HepG2 (cell line): ENCODE measurements around the gene VRK1.

Experiments used
- CAMTA2 ChIP-seq: sonication (generic); formaldehyde crosslinking; IDR thresholded peaks from 2 replicates; pipeline ENCODE4 v1.4.0; 2020; ENCODE audit warnings: mild to moderate bottlenecking, missing genetic modification reagents, borderline replicate concordance
- CTCF ChIP-seq: sonication (generic); formaldehyde crosslinking; IDR thresholded peaks from 2 replicates; pipeline ENCODE4 v1.5.0; 2020; ENCODE audit warnings: mild to moderate bottlenecking, missing genetic modification reagents, moderate library complexity
- KDM3A ChIP-seq: IDR thresholded peaks from 2 replicates; pipeline ENCODE4 v1.6.1; 2018; ENCODE audit warnings: low read depth, missing compliant biosample characterization
- NFIC ChIP-seq: IDR thresholded peaks from 2 replicates; pipeline ENCODE4 v1.6.1; 2012; ENCODE audit warnings: mild to moderate bottlenecking, low read length, inconsistent platforms
- NR1H2 ChIP-seq: sonication (generic); formaldehyde crosslinking; IDR thresholded peaks from 2 replicates; pipeline ENCODE4 v1.8.1; 2022; ENCODE audit warnings: low read depth, missing genetic modification reagents, borderline replicate concordance
- POLR2A ChIP-seq, 2 experiments: IDR thresholded peaks; 2 replicates each; pipeline ENCODE4 v1.6.1; 2011; ENCODE audit warnings: low read depth in 2 of 2, low read length in 2 of 2, mild to moderate bottlenecking in 1 of 2, moderate library complexity in 1 of 2; ENCODE audit not compliant: insufficient read depth in 1 of 2
- ZBTB3 ChIP-seq: sonication (generic); formaldehyde crosslinking; IDR thresholded peaks from 2 replicates; pipeline ENCODE4 v1.4.0; 2020; ENCODE audit warnings: low read depth, mild to moderate bottlenecking, moderate library complexity, missing genetic modification reagents, borderline replicate concordance
- ZMYM3 ChIP-seq: sonication (generic); formaldehyde crosslinking; IDR thresholded peaks from 2 replicates; pipeline ENCODE4 v1.5.1; 2020; ENCODE audit warnings: mild to moderate bottlenecking, missing genetic modification reagents
- ZNF567 ChIP-seq: sonication (generic); formaldehyde crosslinking; IDR thresholded peaks from 2 replicates; pipeline ENCODE4 v1.8.1; 2023; ENCODE audit warnings: mild to moderate bottlenecking, missing genetic modification reagents, borderline replicate concordance
- ZNF687 ChIP-seq: sonication (generic); formaldehyde crosslinking; IDR thresholded peaks from 2 replicates; pipeline ENCODE4 v1.5.1; 2020; ENCODE audit warnings: mild to moderate bottlenecking, missing genetic modification reagents, moderate library complexity
- TF ChIP-seq, protein P1 (sequence below): sonication (generic); formaldehyde crosslinking; IDR thresholded peaks from 2 replicates; pipeline ENCODE4 v1.4.0; 2020; ENCODE audit warnings: missing genetic modification reagents

DNA sequence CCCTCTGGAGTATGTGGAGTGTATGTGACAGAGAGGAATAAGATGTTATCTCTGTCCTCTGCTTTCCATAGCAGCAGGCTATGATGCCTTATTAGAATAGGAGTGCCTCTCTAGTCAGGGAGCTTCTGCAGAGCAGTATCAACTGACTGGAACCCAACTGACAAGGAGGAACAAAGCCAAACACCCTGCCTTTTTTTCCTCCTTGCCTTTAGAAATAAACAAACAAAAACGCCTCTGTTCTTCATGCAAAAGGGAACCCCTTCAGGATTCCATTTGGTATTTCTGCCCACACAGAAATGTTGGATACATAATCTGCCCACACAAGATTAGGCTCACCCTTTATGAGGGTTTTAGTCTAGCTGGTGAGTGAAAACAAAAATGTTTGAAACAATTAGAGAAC lies 50.3 kb downstream of the VRK1 start:
- TF ChIP-seq CAMTA2 (CRISPR knock-in tag): no peak
- no peak for TF ChIP-seq NFIC
- no peak for TF ChIP-seq ZMYM3 (CRISPR knock-in tag)
- no peak for TF ChIP-seq NR1H2 (CRISPR knock-in tag)
- TF ChIP-seq ZBTB3 (CRISPR knock-in tag): no peak
- no peak for TF ChIP-seq KDM3A
- TF ChIP-seq ZNF567 (CRISPR knock-in tag): no peak
- no peak for TF ChIP-seq POLR2A (IDR thresholded peaks at IDR 0.05; ENCODE audit: insufficient read depth in 1 of 2, low read depth in 2 of 2, low read length in 2 of 2)
- no peak for TF ChIP-seq ZNF687
- TF ChIP-seq, protein P1, sequence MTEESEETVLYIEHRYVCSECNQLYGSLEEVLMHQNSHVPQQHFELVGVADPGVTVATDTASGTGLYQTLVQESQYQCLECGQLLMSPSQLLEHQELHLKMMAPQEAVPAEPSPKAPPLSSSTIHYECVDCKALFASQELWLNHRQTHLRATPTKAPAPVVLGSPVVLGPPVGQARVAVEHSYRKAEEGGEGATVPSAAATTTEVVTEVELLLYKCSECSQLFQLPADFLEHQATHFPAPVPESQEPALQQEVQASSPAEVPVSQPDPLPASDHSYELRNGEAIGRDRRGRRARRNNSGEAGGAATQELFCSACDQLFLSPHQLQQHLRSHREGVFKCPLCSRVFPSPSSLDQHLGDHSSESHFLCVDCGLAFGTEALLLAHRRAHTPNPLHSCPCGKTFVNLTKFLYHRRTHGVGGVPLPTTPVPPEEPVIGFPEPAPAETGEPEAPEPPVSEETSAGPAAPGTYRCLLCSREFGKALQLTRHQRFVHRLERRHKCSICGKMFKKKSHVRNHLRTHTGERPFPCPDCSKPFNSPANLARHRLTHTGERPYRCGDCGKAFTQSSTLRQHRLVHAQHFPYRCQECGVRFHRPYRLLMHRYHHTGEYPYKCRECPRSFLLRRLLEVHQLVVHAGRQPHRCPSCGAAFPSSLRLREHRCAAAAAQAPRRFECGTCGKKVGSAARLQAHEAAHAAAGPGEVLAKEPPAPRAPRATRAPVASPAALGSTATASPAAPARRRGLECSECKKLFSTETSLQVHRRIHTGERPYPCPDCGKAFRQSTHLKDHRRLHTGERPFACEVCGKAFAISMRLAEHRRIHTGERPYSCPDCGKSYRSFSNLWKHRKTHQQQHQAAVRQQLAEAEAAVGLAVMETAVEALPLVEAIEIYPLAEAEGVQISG (CRISPR knock-in tag): no peak
- no peak for TF ChIP-seq CTCF (CRISPR knock-in tag)
